ENCODE results near the gene DDX4.
"Not testable (repeated sequence)": the region's sequence is repeated elsewhere in the genome, so short reads cannot be mapped to it uniquely, and the experiment has no call there.

DDX4 gene

GRCh38 chr5:55724281-55724680, 13.6 kb upstream of the DDX4 start:
- DNase-seq (ENCODE audit: low spot score) = no peak

GRCh38 chr5:55731848-55732247, 6.0 kb upstream of the DDX4 start:
- no peak for DNase-seq (ENCODE audit: low spot score)

- no peak for DNase-seq (ENCODE audit: low spot score)
Observed at GRCh38 chr5:55732585-55732984, 5.3 kb upstream of the DDX4 start.

- no peak for DNase-seq (ENCODE audit: low spot score)
Observed at GRCh38 chr5:55734658-55735057, 3.2 kb upstream of the DDX4 start.

- DNase-seq (ENCODE audit: low spot score) = no peak
Observed at GRCh38 chr5:55742778-55743177, 4.9 kb downstream of the DDX4 start.

GRCh38 chr5:55747778-55748318, 10.0 kb downstream of the DDX4 start:
- no peak for DNase-seq (ENCODE audit: low spot score)

GRCh38 chr5:55749387-55749786, 11.5 kb downstream of the DDX4 start:
- no peak for DNase-seq (ENCODE audit: low spot score)

GRCh38 chr5:55750063-55750462, 12.2 kb downstream of the DDX4 start:
- DNase-seq (ENCODE audit: low spot score) = no peak

- DNase-seq (ENCODE audit: low spot score) = no peak
Observed at GRCh38 chr5:55750499-55750898, 12.6 kb downstream of the DDX4 start.

- no peak for DNase-seq (ENCODE audit: low spot score)
Observed at GRCh38 chr5:55758231-55758630, 20.4 kb downstream of the DDX4 start.

- no peak for DNase-seq (ENCODE audit: low spot score)
Observed at GRCh38 chr5:55758714-55759113, 20.9 kb downstream of the DDX4 start.

- DNase-seq (ENCODE audit: low spot score) = not testable (repeated sequence)
Observed at GRCh38 chr5:55761721-55762120, 23.9 kb downstream of the DDX4 start.

- DNase-seq (ENCODE audit: low spot score) = peak; percentile 7
Observed at GRCh38 chr5:55763746-55764420, 26.0 kb downstream of the DDX4 start.

- DNase-seq (ENCODE audit: low spot score) = no peak
Observed at GRCh38 chr5:55768279-55768678, 30.4 kb downstream of the DDX4 start.

- no peak for DNase-seq (ENCODE audit: low spot score)
Observed at GRCh38 chr5:55771175-55771655, 33.4 kb downstream of the DDX4 start.

- DNase-seq (ENCODE audit: low spot score) = no peak
Observed at GRCh38 chr5:55773057-55773456, 35.2 kb downstream of the DDX4 start.

GRCh38 chr5:55777332-55777731, 39.5 kb downstream of the DDX4 start:
- DNase-seq (ENCODE audit: low spot score) = no peak

- no peak for DNase-seq (ENCODE audit: low spot score)
Observed at GRCh38 chr5:55800924-55801323, 63.1 kb downstream of the DDX4 start.

GRCh38 chr5:55808814-55809213, 71.0 kb downstream of the DDX4 start:
- not testable (repeated sequence) for DNase-seq (ENCODE audit: low spot score)

- not testable (repeated sequence) for DNase-seq (ENCODE audit: low spot score)
Observed at GRCh38 chr5:55815939-55816338, 78.1 kb downstream of the DDX4 start.

GRCh38 chr5:55816342-55816741, 78.5 kb downstream of the DDX4 start:
- no peak for DNase-seq (ENCODE audit: low spot score)

GRCh38 chr5:55817030-55817429, 79.2 kb downstream of the DDX4 start:
- no peak for DNase-seq (ENCODE audit: low spot score)

GRCh38 chr5:55820488-55820887, 82.6 kb downstream of the DDX4 start:
- DNase-seq (ENCODE audit: low spot score) = no peak

Data from CD4-positive, alpha-beta T cell treated with Interleukin-15 for 4 hours (primary cell).